GM19239 (cell line): ENCODE measurements around the gene DPH2.

ENCODE experiments used
- DNase-seq: peaks from one replicate; pipeline ENCODE4 v3.0.0; 2011; ENCODE audit warnings: low spot score; ENCODE audit not compliant: insufficient read length
- FAIRE-seq: peaks from 2 replicates; lab custom pipeline; 2011; peaks lifted over from hg19 to GRCh38; lab: Jason Lieb, UNC

Gene DPH2

GRCh38 chr1:44021581-44022321 lies 51.9 kb downstream of the DPH2 start:
- no peak for DNase-seq
- no peak for FAIRE-seq
